GM12878 (cell line): Measurements from ENCODE around the gene IRF4. TPM values are rescaled to one million over a fixed set of nuclear protein-coding genes. Genes with fewer than 3 reads are reported as not detected.

Experiments
- ATAC-seq: fragments of 200-7000 bp; cut with Tn5 transposase; 3 replicates; pipeline ENCODE4 v1.9.1; 2020; ENCODE audit warnings: mild to moderate bottlenecking, moderate library complexity
- BruUV-seq: library from RNA; stranded (reverse); fragments of 400-500 nt; replicated peaks from 2 replicates; lab custom pipeline; 2021; lab: Mats Ljungman, UMichigan
- CTCF ChIA-PET: fragments of 300-600 bp; sonication (Branson Sonifier 250); formaldehyde crosslinking; extraction: SDS; loops from one replicate; lab custom pipeline; 2021; ENCODE audit warnings: inconsistent platforms; lab: Yijun Ruan, JAX
- POLR2A ChIA-PET: fragments of 350-600 bp; formaldehyde crosslinking; extraction: SDS; loops from one replicate; lab custom pipeline; 2021; ENCODE audit warnings: inconsistent platforms; lab: Charles Lee
- RAD21 ChIA-PET: fragments of 300-600 bp; sonication (Branson Sonifier 250); formaldehyde crosslinking; loops from one replicate; lab custom pipeline; 2023; ENCODE audit warnings: antibody characterized with exemption; ENCODE audit not compliant: unreplicated experiment; lab: Charles Lee
- SMC1A ChIA-PET: fragments of 300-600 bp; sonication (Branson Sonifier 250); formaldehyde crosslinking; loops from one replicate; lab custom pipeline; 2023; ENCODE audit not compliant: unreplicated experiment, uncharacterized antibody; lab: Charles Lee
- DNase-seq: peaks from one replicate; pipeline ENCODE4 v3.0.0-alpha.2; 2011; ENCODE audit warnings: low read depth, low spot score
- FAIRE-seq: peaks from 3 replicates; lab custom pipeline; 2011; peaks lifted over from hg19 to GRCh38; lab: Jason Lieb, UNC
- H2AFZ ChIP-seq: 2 replicates; pipeline ENCODE4 v1.6.0; 2011; ENCODE audit warnings: low read depth, low read length, control low read depth; ENCODE audit not compliant: control insufficient read depth
- H3K27ac ChIP-seq: 2 replicates; pipeline ENCODE4 v1.5.1; 2011; ENCODE audit warnings: control low read depth; ENCODE audit not compliant: control insufficient read depth, insufficient read depth
- H3K27me3 ChIP-seq, 2 experiments: replicated peaks in 1 of 2; 2 replicates each; pipeline versions ENCODE4 v1.6.0 to v1.6.1; 2011; ENCODE audit warnings: low read length in 1 of 2; ENCODE audit not compliant: control insufficient read depth in 2 of 2, insufficient read depth in 2 of 2
- H3K36me3 ChIP-seq, 2 experiments: 2 replicates each; pipeline ENCODE4 v1.5.1; 2011; ENCODE audit warnings: low read length in 1 of 2; ENCODE audit not compliant: control insufficient read depth in 2 of 2, insufficient read depth in 2 of 2
- H3K4me1 ChIP-seq: 2 replicates; pipeline ENCODE4 v1.6.1; 2011; ENCODE audit warnings: mild to moderate bottlenecking, low read length, moderate library complexity, mixed read lengths; ENCODE audit not compliant: control insufficient read depth, insufficient read depth
- H3K4me2 ChIP-seq: 2 replicates; pipeline ENCODE4 v1.6.0; 2011; ENCODE audit warnings: control low read depth; ENCODE audit not compliant: control insufficient read depth, insufficient read depth
- H3K4me3 ChIP-seq: fragments of 200-600 bp; sonication (generic); 2 replicates; pipeline ENCODE4 v1.5.1; 2016
- H3K79me2 ChIP-seq: 2 replicates; pipeline ENCODE4 v1.6.0; 2011; ENCODE audit warnings: low read length; ENCODE audit not compliant: control insufficient read depth, insufficient read depth
- H3K9ac ChIP-seq: 2 replicates; pipeline ENCODE4 v1.8.0; 2011; ENCODE audit warnings: low read length, control low read depth, mixed read lengths; ENCODE audit not compliant: control insufficient read depth, insufficient read depth
- H3K9me3 ChIP-seq: replicated peaks from 3 replicates; pipeline ENCODE4 v1.5.1; 2011; ENCODE audit warnings: mild to moderate bottlenecking, low read length; ENCODE audit not compliant: control insufficient read depth, insufficient read depth
- H4K20me1 ChIP-seq: 2 replicates; pipeline ENCODE4 v1.6.0; 2011; ENCODE audit not compliant: control insufficient read depth, insufficient read depth
- EED ChIP-seq: sonication (generic); IDR thresholded peaks from 2 replicates; pipeline ENCODE4 v1.6.1; 2016; ENCODE audit warnings: antibody characterized with exemption, low read depth
- IRF4 ChIP-seq: IDR thresholded peaks from 2 replicates; pipeline ENCODE4 v1.6.1; 2011; ENCODE audit warnings: low read depth, low read length
- POLR2AphosphoS2 ChIP-seq: IDR thresholded peaks from 2 replicates; pipeline ENCODE4 v1.6.1; 2011; ENCODE audit warnings: low read depth, mild to moderate bottlenecking, low read length, improper control_type of control experiment, moderate library complexity
- STAT3 ChIP-seq: IDR thresholded peaks from 2 replicates; pipeline ENCODE4 v1.6.1; 2011; ENCODE audit warnings: low read depth, low read length, improper control_type of control experiment
- SUZ12 ChIP-seq: fragments of 200-600 bp; sonication (generic); IDR thresholded peaks from one replicate; pipeline ENCODE4 v1.6.1; 2018; ENCODE audit warnings: antibody characterized with exemption, mild to moderate bottlenecking; ENCODE audit not compliant: unreplicated experiment
- WGBS: methylation state at CpG from one replicate; pipeline ENCODE4 v1.1.6; 2016; ENCODE audit warnings: low lambda C conversion rate; ENCODE audit not compliant: insufficient replicate concordance, insufficient coverage; ENCODE audit errors: missing lambda C conversion rate; 5-methylcytosine and 5-hydroxymethylcytosine counted together
- in situ Hi-C: fragments of 300-500 bp; cut with MboI; formaldehyde crosslinking; loops from 9 replicates; pipeline ENCODE4 v1.14.3; 2018; ENCODE audit warnings: mixed read lengths
- intact Hi-C: fragments of 100-400 bp; cut with micrococcal nuclease; formaldehyde crosslinking; loops from one replicate; pipeline ENCODE4 v1.14.2; 2022; ENCODE audit not compliant: unreplicated experiment
- polyA plus RNA-seq, 11 experiments: library from polyadenylated mRNA; depleted of rRNA in 4 of 11; unstranded in 6 of 11; stranded (reverse) in 5 of 11; fragments of >200 nt; fragmentation: Nextera tagmentation in 4 of 11; fragmentation: Illumina TruSeq in 1 of 11; extraction: Ambion mirVana in 4 of 11; extraction: Trizol in 1 of 11; gene quantifications; 1 replicate in 1 of 11; 2 replicates in 10 of 11; pipeline versions ENCODE4 v1.2.1 to v1.2.3, GENCODE V29; 2011 to 2016; ENCODE audit warnings: inconsistent platforms in 2 of 11, missing spikeins in 2 of 11, low read depth in 1 of 11
- total RNA-seq, 4 experiments: library from RNA; depleted of rRNA in 3 of 4; stranded (reverse); fragments of >200 nt in 3 of 4; fragmentation: Illumina TruSeq in 1 of 4; extraction: Trizol in 1 of 4; gene quantifications; 2 replicates each; pipeline versions ENCODE4 v1.2.1 to v1.2.3, GENCODE V29; 2013 to 2021
- TF ChIP-seq, protein P1 (sequence below): fragments of 450-650 bp; formaldehyde crosslinking; IDR thresholded peaks from 2 replicates; pipeline ENCODE4 v1.4.0; 2022; ENCODE audit warnings: mild to moderate bottlenecking, moderate library complexity
- TF ChIP-seq, protein P2 (sequence below): fragments of 450-650 bp; IDR thresholded peaks from 2 replicates; pipeline ENCODE4 v1.6.1; 2017; ENCODE audit warnings: mild to moderate bottlenecking, moderate library complexity

The IRF4 gene
- total and polyA plus RNA-seq, 10 of the 15 experiments (the other 5 are each of a cell fraction or from before 2014, with no cell fraction given): 50.0 to 495 (median 257) TPM

DNA sequence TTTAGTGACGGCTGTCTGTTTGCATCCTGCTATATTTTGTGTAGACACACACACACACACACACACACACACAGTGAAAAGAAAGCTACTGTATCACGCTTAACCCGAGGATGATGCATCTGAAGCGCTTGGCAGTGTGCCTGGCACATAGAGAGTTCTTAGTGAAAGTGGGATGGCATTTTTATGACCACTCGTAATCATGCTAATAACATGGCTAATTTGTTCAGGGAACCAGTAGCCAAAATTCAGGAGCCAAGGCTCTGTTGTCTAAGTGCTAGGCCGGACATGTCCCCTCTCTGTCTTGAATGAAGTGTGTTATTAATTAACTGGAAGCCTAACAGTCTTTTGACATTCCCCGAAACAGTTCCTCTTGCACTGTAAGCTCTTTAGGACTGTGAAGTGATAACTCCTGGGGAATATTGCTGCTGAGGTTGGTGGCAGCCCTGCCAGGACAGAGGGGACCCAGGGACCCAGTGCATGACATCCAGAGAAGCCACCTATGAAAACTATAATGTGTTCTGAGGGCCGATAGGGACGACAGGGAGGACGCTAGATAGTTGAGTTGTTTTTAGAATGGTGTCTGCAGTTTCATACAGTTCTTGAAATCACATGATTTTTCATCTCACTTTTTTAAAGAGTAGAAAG, 45.0 kb upstream of the IRF4 start:
- ChIA-PET RAD21 (interaction anchor here (0.7 to 4.2 kb wide), 4 partner anchors 9 to 33 kb away, joined by 3 to 27 read pairs (median 6); no protein-coding TSS in a partner anchor), SMC1A (interaction anchor here (0.8 to 10.4 kb wide), 7 partner anchors 10 to 45 kb away, joined by 3 to 106 read pairs (median 12); partner anchors contain the start of gene IRF4), CTCF (interaction anchor here (1.3 kb wide), 1 partner anchor 20 kb away, joined by 3 read pairs; no protein-coding TSS in a partner anchor), POLR2A (interaction anchor here (0.7 to 2.4 kb wide), 4 partner anchors 14 to 40 kb away, joined by 3 to 10 read pairs (median 6); no protein-coding TSS in a partner anchor)
- intact Hi-C loops (no loop called here), in situ Hi-C loops (no loop called here)
- Histone ChIP-seq H3K9ac (peak overlapping the region; percentile 59), H3K79me2 (peaks cover 45% of the 10 kb centered on the region), H3K9me3 (no peaks in the 10 kb centered on the region), H3K36me3 (peaks cover 37 to 56% of the 10 kb centered on the region in 2 experiments), H3K4me1 (peaks cover 72% of the 10 kb centered on the region), H4K20me1 (no peaks in the 10 kb centered on the region; the same call in 1 of the 2 replicates), H3K4me2 (peak overlapping the region; percentile 55), H3K4me3 (peak overlapping the region; percentile 24; the same call in 1 of the 2 replicates), H3K27me3 (no peaks in the 10 kb centered on the region), H2AFZ (no peak overlapping the region), H3K27ac (peak overlapping the region; percentile 84)
- no peak for TF ChIP-seq IRF4
- TF ChIP-seq POLR2AphosphoS2: 0 out of 2 replicates have a peak, but pooled peaks have one; percentile 56
- TF ChIP-seq, protein P1, sequence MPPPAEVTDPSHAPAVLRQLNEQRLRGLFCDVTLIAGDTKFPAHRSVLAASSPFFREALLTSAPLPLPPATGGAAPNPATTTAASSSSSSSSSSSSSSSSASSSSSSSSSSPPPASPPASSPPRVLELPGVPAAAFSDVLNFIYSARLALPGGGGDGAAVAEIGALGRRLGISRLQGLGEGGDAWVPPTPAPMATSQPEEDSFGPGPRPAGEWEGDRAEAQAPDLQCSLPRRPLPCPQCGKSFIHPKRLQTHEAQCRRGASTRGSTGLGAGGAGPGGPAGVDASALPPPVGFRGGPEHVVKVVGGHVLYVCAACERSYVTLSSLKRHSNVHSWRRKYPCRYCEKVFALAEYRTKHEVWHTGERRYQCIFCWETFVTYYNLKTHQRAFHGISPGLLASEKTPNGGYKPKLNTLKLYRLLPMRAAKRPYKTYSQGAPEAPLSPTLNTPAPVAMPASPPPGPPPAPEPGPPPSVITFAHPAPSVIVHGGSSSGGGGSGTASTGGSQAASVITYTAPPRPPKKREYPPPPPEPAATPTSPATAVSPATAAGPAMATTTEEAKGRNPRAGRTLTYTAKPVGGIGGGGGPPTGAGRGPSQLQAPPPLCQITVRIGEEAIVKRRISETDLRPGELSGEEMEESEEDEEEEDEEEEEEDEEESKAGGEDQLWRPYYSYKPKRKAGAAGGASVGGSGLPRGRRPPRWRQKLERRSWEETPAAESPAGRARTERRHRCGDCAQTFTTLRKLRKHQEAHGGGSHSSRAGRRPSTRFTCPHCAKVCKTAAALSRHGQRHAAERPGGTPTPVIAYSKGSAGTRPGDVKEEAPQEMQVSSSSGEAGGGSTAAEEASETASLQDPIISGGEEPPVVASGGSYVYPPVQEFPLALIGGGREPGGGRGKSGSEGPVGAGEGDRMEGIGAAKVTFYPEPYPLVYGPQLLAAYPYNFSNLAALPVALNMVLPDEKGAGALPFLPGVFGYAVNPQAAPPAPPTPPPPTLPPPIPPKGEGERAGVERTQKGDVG (CRISPR knock-in tag): no peak
- no peak for TF ChIP-seq SUZ12
- TF ChIP-seq, protein P2, sequence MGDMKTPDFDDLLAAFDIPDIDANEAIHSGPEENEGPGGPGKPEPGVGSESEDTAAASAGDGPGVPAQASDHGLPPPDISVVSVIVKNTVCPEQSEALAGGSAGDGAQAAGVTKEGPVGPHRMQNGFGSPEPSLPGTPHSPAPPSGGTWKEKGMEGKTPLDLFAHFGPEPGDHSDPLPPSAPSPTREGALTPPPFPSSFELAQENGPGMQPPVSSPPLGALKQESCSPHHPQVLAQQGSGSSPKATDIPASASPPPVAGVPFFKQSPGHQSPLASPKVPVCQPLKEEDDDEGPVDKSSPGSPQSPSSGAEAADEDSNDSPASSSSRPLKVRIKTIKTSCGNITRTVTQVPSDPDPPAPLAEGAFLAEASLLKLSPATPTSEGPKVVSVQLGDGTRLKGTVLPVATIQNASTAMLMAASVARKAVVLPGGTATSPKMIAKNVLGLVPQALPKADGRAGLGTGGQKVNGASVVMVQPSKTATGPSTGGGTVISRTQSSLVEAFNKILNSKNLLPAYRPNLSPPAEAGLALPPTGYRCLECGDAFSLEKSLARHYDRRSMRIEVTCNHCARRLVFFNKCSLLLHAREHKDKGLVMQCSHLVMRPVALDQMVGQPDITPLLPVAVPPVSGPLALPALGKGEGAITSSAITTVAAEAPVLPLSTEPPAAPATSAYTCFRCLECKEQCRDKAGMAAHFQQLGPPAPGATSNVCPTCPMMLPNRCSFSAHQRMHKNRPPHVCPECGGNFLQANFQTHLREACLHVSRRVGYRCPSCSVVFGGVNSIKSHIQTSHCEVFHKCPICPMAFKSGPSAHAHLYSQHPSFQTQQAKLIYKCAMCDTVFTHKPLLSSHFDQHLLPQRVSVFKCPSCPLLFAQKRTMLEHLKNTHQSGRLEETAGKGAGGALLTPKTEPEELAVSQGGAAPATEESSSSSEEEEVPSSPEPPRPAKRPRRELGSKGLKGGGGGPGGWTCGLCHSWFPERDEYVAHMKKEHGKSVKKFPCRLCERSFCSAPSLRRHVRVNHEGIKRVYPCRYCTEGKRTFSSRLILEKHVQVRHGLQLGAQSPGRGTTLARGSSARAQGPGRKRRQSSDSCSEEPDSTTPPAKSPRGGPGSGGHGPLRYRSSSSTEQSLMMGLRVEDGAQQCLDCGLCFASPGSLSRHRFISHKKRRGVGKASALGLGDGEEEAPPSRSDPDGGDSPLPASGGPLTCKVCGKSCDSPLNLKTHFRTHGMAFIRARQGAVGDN: peak; percentile 50; the same call in 1 of the 2 replicates
- peak; percentile 27; the same call in 1 of the 2 replicates for TF ChIP-seq EED
- TF ChIP-seq STAT3: no peak
- DNase-seq: no peak
- no peak for ATAC-seq
- whole genome bisulfite sequencing: 59% methylated on average over 10 of the region's 10 CpGs
- no peak for FAIRE-seq
- BruUV-seq: TSS peak; percentile 6
